Measurements from ENCODE around the gene HSPG2.

Gene HSPG2

GRCh38 chr1:21924503-21925005 lies 12.6 kb downstream of the HSPG2 start:
- Histone ChIP-seq H3K36me3 (ENCODE audit: low read length) (no peaks in the 10 kb centered on the region), H3K4me3 (ENCODE audit: insufficient read depth, low read length, poor library complexity, severe bottlenecking) (no peak overlapping the region), H3F3A (ENCODE audit: insufficient read depth) (no peaks in the 10 kb centered on the region), H3K27me3 (ENCODE audit: low read length) (no peaks in the 10 kb centered on the region), H2AFZ (ENCODE audit: low read depth, low read length, severe bottlenecking) (no peak overlapping the region), H3K79me2 (ENCODE audit: insufficient read depth, low read length) (no peaks in the 10 kb centered on the region), H3K27ac (ENCODE audit: low read depth, low read length) (no peak overlapping the region), H3K9me2 (replicated peaks; ENCODE audit: insufficient read depth, low read length) (no peaks in the 10 kb centered on the region), H4K20me1 (ENCODE audit: low read depth, low read length) (no peaks in the 10 kb centered on the region), H3K9me3 (ENCODE audit: insufficient read depth, low read length) (no peaks in the 10 kb centered on the region), H3K4me2 (ENCODE audit: low read depth, low read length, poor library complexity, severe bottlenecking) (no peak overlapping the region), H3K9ac (ENCODE audit: low read length) (no peak overlapping the region)
- TF ChIP-seq EZH2phosphoT487 (conservative IDR thresholded peaks at IDR 0.05; ENCODE audit: low read length) = no peak
- no peak for TF ChIP-seq CTCF (IDR thresholded peaks at IDR 0.05; ENCODE audit: insufficient read depth, low read length, poor library complexity, severe bottlenecking)

DNA sequence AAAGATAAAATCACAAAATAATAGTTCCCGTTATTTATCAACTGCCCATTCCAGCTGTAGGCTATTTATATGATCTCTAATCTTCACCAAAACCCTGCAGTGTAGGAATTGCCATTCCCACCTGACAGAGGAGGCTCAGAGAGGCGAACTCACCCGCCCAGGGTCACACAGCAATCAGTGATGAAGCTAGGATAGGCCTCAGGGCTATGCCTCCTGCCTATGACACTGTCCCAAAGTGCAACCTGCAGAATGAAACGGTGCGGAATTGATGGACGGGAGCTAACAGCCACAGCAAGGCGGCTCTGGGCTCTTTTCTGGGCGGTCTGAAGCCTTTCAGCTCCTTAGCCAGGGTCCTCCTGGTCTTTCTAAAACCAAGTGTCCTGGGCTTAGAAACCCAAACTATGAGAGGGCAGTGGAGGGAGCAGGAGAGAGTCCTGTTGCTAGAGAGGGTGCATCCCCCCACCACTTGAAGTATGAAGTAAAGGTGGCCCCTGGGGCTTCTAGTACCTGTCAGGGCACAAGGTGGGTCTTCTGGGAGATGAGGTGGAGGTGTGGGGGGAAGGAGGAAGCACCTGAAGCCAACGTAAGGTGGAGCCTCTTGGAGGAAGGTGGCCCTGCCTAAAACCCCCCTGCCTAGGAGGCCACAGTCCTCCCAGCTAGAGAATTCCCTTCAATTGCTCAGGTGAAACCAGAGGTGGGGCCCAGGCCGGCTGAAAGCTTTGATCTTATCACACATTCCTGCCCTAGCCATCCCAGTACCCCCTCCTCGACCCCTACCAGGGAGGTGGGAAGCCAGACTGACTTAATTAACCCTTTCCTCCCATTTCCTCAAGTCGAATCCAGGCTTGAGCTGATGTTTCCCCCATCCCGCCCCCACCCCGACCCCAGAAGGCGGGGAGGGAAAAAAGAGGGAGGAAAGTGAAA lies 14.8 kb downstream of the HSPG2 start:
- H3K27me3 ChIP-seq (ENCODE audit: low read length) = no peaks in the 10 kb centered on the region
- no peaks in the 10 kb centered on the region for H3K36me3 ChIP-seq (ENCODE audit: low read length)
- H3K27ac ChIP-seq (ENCODE audit: low read depth, low read length) = no peak overlapping the region
- TF ChIP-seq CTCF (IDR thresholded peaks at IDR 0.05; ENCODE audit: insufficient read depth, low read length, poor library complexity, severe bottlenecking) (no peak), EZH2phosphoT487 (conservative IDR thresholded peaks at IDR 0.05; ENCODE audit: low read length) (no peak)
- no peaks in the 10 kb centered on the region for H3K9me2 ChIP-seq (replicated peaks; ENCODE audit: insufficient read depth, low read length)
- no peak overlapping the region for H3K9ac ChIP-seq (ENCODE audit: low read length)
- H4K20me1 ChIP-seq (ENCODE audit: low read depth, low read length) = no peaks in the 10 kb centered on the region
- H3K4me3 ChIP-seq (ENCODE audit: insufficient read depth, low read length, poor library complexity, severe bottlenecking) = no peak overlapping the region
- no peaks in the 10 kb centered on the region for H3K9me3 ChIP-seq (ENCODE audit: insufficient read depth, low read length)
- H2AFZ ChIP-seq (ENCODE audit: low read depth, low read length, severe bottlenecking) = no peak overlapping the region
- H3F3A ChIP-seq (ENCODE audit: insufficient read depth) = no peaks in the 10 kb centered on the region
- H3K79me2 ChIP-seq (ENCODE audit: insufficient read depth, low read length) = no peaks in the 10 kb centered on the region
- no peak overlapping the region for H3K4me2 ChIP-seq (ENCODE audit: low read depth, low read length, poor library complexity, severe bottlenecking)

DNA sequence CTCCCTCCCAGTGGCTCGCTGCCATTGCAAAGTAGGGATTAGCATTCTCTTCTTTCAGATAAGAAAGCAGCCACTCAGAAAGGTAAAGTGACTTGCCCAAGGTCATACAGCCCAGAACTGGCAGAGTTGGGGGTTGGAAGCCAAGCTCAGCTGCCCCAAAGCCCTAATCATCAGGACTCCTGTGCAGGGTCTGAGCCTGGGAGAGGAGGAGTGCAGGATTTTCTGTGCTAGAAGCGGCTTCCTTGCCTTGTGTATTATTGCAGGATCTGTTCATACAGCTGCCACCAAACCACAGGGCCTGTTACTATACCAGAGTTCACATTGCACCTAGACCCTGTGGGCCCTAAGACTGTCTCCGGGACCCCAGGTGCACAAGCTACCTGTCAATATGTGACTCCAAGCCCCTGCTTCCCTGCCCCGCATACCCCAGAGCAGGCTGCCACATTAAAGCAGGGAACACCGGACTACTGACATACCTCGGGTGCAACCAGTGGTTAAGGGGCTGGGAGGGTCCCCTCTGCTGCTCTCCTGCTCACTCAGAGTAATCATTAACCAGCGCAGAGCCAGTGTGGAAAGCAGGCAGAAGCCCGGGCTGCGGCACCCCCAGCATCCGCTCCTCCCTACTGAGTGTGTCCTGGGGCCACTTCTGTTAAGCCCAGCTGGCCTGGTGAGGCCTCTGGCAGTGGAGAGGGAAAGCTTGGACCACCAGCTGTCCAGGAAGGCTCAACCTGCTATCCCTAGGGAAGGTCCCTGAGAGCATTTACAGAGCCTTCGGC lies 15.8 kb downstream of the HSPG2 start:
- Histone ChIP-seq H2AFZ (ENCODE audit: low read depth, low read length, severe bottlenecking) (no peak overlapping the region), H3K9ac (ENCODE audit: low read length) (no peak overlapping the region), H3K79me2 (ENCODE audit: insufficient read depth, low read length) (no peaks in the 10 kb centered on the region), H3K36me3 (ENCODE audit: low read length) (no peaks in the 10 kb centered on the region), H3K27me3 (ENCODE audit: low read length) (no peaks in the 10 kb centered on the region), H3K4me2 (ENCODE audit: low read depth, low read length, poor library complexity, severe bottlenecking) (no peak overlapping the region), H3F3A (ENCODE audit: insufficient read depth) (no peaks in the 10 kb centered on the region), H4K20me1 (ENCODE audit: low read depth, low read length) (no peaks in the 10 kb centered on the region), H3K4me3 (ENCODE audit: insufficient read depth, low read length, poor library complexity, severe bottlenecking) (no peak overlapping the region), H3K27ac (ENCODE audit: low read depth, low read length) (no peak overlapping the region), H3K9me3 (ENCODE audit: insufficient read depth, low read length) (no peaks in the 10 kb centered on the region), H3K9me2 (replicated peaks; ENCODE audit: insufficient read depth, low read length) (no peaks in the 10 kb centered on the region)
- TF ChIP-seq CTCF (IDR thresholded peaks at IDR 0.05; ENCODE audit: insufficient read depth, low read length, poor library complexity, severe bottlenecking) (no peak), EZH2phosphoT487 (conservative IDR thresholded peaks at IDR 0.05; ENCODE audit: low read length) (no peak)

Measured in SU-DHL-6 (cell line).